Activated CD4-positive, alpha-beta memory T cell treated with anti-CD3 and anti-CD28 coated beads, Interleukin-2, amount 10 ng/mL, durations not matched to agents 7 days and 5 days (primary cell): ENCODE data around the gene ABHD10. TPM values are rescaled to one million over a fixed set of nuclear protein-coding genes. Genes with fewer than 3 reads are reported as not detected.

ENCODE experiments used
- total RNA-seq, 2 experiments: library from RNA; stranded (reverse); gene quantifications; one replicate each; pipeline ENCODE4 v1.2.3, GENCODE V29; 2021

ABHD10 gene
- total RNA-seq, 2 experiments from 2014 or later = 40.4 to 44.7 TPM

Other genes starting within 250 kb of the ABHD10 start
- gene PHLDB2, start 119.8 kb upstream of the ABHD10 start, total RNA-seq = 1 to 10 TPM; 4.6 to 6.3 TPM
- gene TAGLN3, start 19.9 kb downstream of the ABHD10 start, total RNA-seq = under 1 TPM in 1 of 2 experiments, not detected in 1; 0.18 TPM
- not detected for gene TMPRSS7, start 55.7 kb downstream of the ABHD10 start, total RNA-seq
- gene C3orf52, start 107.4 kb downstream of the ABHD10 start, total RNA-seq = 1 to 10 TPM; 2.5 to 2.6 TPM
- gene GCSAM, start 154.2 kb downstream of the ABHD10 start, total RNA-seq = 10 to 100 TPM; 19.6 to 19.9 TPM